Uterus (tissue), 2 donors: ENCODE results near the gene G6PD.

Source experiments
- CTCF ChIP-seq, 4 experiments: fragments of 200-600 bp in 2 of 4; fragments of 450-650 bp in 2 of 4; sonication (generic) in 2 of 4; IDR thresholded peaks; one replicate each; pipeline ENCODE4 v1.5.1; 2016 to 2019; ENCODE audit warnings: antibody characterized with exemption in 4 of 4, mild to moderate bottlenecking in 2 of 4, moderate library complexity in 1 of 4
- POLR2A ChIP-seq, 2 donors: fragments of 450-650 bp; IDR thresholded peaks; one replicate each; pipeline ENCODE4 v1.6.1; 2016; ENCODE audit warnings: antibody characterized with exemption in 2 of 2, mild to moderate bottlenecking in 1 of 2, moderate library complexity in 1 of 2

GRCh38 chrX:154531626-154532025 lies 15.0 kb downstream of the G6PD start:
- TF ChIP-seq POLR2A (IDR thresholded peaks at IDR 0.05) (no peak), CTCF (IDR thresholded peaks at IDR 0.05) (no peak)
